HCT116 (cell line): Measurements from ENCODE around the gene PANK4. TPM values are rescaled to one million over a fixed set of nuclear protein-coding genes. Genes with fewer than 3 reads are reported as not detected.

ENCODE experiments used
- ATAC-seq: fragments of 200-7000 bp; cut with Tn5 transposase; 2 replicates; pipeline ENCODE4 v1.9.1; 2020; ENCODE audit warnings: mild to moderate bottlenecking, moderate library complexity
- BruUV-seq: library from RNA; stranded (reverse); fragments of 400-500 nt; replicated peaks from 2 replicates; lab custom pipeline; 2021; lab: Mats Ljungman, UMichigan
- CTCF ChIA-PET: fragments of 300-600 bp; sonication (Branson Sonifier 250); formaldehyde crosslinking; loops from one replicate; lab custom pipeline; 2021; ENCODE audit warnings: antibody characterized with exemption; lab: Charles Lee
- POLR2A ChIA-PET: fragments of 300-600, 350-600 bp; sonication (Branson Sonifier 250); formaldehyde crosslinking; loops from one replicate; lab custom pipeline; 2021; ENCODE audit warnings: antibody characterized with exemption; lab: Charles Lee
- RAD21 ChIA-PET, 2 experiments: fragments of 300-600 bp; sonication (Branson Sonifier 250); formaldehyde crosslinking; loops; one replicate each; lab custom pipeline; 2023; ENCODE audit warnings: low total read pairs in 2 of 2; ENCODE audit not compliant: uncharacterized antibody in 2 of 2, unreplicated experiment in 2 of 2, low non-redundant PET in 1 of 2; lab: Charles Lee
- DNase-seq: peaks from one replicate; pipeline ENCODE4 v3.0.0-alpha.2; 2010; ENCODE audit warnings: low read depth, low spot score
- H2AFZ ChIP-seq: fragments of 200-600 bp; shearing (Covaris generic), sonication (generic); 2 replicates; pipeline ENCODE4 v1.6.1; 2017; ENCODE audit warnings: low read depth, mixed run types, mixed read lengths, antibody characterized with exemption, low read length; ENCODE audit not compliant: poor library complexity, severe bottlenecking
- H3K27ac ChIP-seq: 2 replicates; pipeline ENCODE4 v1.5.1; 2012; ENCODE audit warnings: low read depth, low read length
- H3K27me3 ChIP-seq: fragments of 200-600 bp; sonication (generic); 2 replicates; pipeline ENCODE4 v1.6.1; 2016; ENCODE audit warnings: mixed run types, low read length, mixed read lengths; ENCODE audit not compliant: insufficient read depth
- H3K36me3 ChIP-seq, 2 experiments: fragments of 200-500 bp in 1 of 2; fragments of 200-600 bp in 1 of 2; sonication (Bioruptor generic) in 1 of 2; sonication (generic) in 1 of 2; 2 replicates each; pipeline versions ENCODE4 v1.5.1 to v1.6.1; 2014 to 2016; ENCODE audit warnings: low read length in 2 of 2, inconsistent platforms in 1 of 2, mixed read lengths in 1 of 2, mixed run types in 1 of 2; ENCODE audit not compliant: insufficient read depth in 2 of 2, control insufficient read depth in 1 of 2
- H3K4me1 ChIP-seq, 2 experiments: fragments of 200-600 bp in 1 of 2; sonication (generic) in 1 of 2; 2 replicates each; pipeline versions ENCODE4 v1.5.1 to v1.6.1; 2012 to 2017; ENCODE audit warnings: low read length in 2 of 2, inconsistent platforms in 1 of 2, mild to moderate bottlenecking in 1 of 2, mixed read lengths in 1 of 2, mixed run types in 1 of 2, moderate library complexity in 1 of 2; ENCODE audit not compliant: insufficient read depth in 2 of 2, control insufficient read depth in 1 of 2
- H3K4me2 ChIP-seq: fragments of 200-600 bp; sonication (generic); 2 replicates; pipeline ENCODE4 v1.6.1; 2017; ENCODE audit warnings: mixed run types, low read length, mixed read lengths
- H3K4me3 ChIP-seq, 2 experiments: fragments of 200-600 bp in 1 of 2; sonication (generic) in 1 of 2; replicated peaks in 1 of 2; 2 replicates each; pipeline ENCODE4 v1.5.1; 2011 to 2016; ENCODE audit warnings: low read length in 2 of 2, control low read depth in 1 of 2, low read depth in 1 of 2, mild to moderate bottlenecking in 1 of 2, mixed read lengths in 1 of 2, mixed run types in 1 of 2
- H3K79me2 ChIP-seq: fragments of 200-600 bp; sonication (generic); 2 replicates; pipeline ENCODE4 v1.6.1; 2017; ENCODE audit warnings: mild to moderate bottlenecking, mixed run types, low read length, moderate library complexity, mixed read lengths; ENCODE audit not compliant: insufficient read depth
- H3K9ac ChIP-seq: fragments of 200-600 bp; sonication (generic); 2 replicates; pipeline ENCODE4 v1.6.1; 2016; ENCODE audit warnings: low read length, mixed read lengths
- H3K9me2 ChIP-seq: fragments of 200-600 bp; sonication (generic), shearing (Covaris generic); 2 replicates; pipeline ENCODE4 v1.6.1; 2017; ENCODE audit warnings: mixed run types, mild to moderate bottlenecking, moderate library complexity; ENCODE audit not compliant: insufficient read depth
- H3K9me3 ChIP-seq, 2 experiments: fragments of 200-500 bp in 1 of 2; fragments of 200-600 bp in 1 of 2; sonication (Bioruptor generic) in 1 of 2; sonication (generic) in 1 of 2; 2 replicates each; pipeline ENCODE4 v1.6.1; 2014 to 2017; ENCODE audit warnings: low read length in 2 of 2, mixed read lengths in 2 of 2, inconsistent platforms in 1 of 2, low read depth in 1 of 2, mild to moderate bottlenecking in 1 of 2, mixed run types in 1 of 2, moderate library complexity in 1 of 2; ENCODE audit not compliant: control insufficient read depth in 1 of 2, insufficient read depth in 1 of 2
- H4K20me1 ChIP-seq: fragments of 200-600 bp; sonication (generic), shearing (Covaris generic); 2 replicates; pipeline ENCODE4 v1.6.1; 2017; ENCODE audit warnings: mixed run types, mild to moderate bottlenecking, moderate library complexity; ENCODE audit not compliant: insufficient read depth
- ELF1 ChIP-seq: IDR thresholded peaks from 2 replicates; pipeline ENCODE4 v1.6.1; 2012; ENCODE audit warnings: low read depth, borderline replicate concordance
- FOSL1 ChIP-seq: IDR thresholded peaks from 2 replicates; pipeline ENCODE4 v1.6.1; 2012; ENCODE audit warnings: low read depth
- JUND ChIP-seq: IDR thresholded peaks from 2 replicates; pipeline ENCODE4 v1.6.1; 2012
- POLR2A ChIP-seq: IDR thresholded peaks from 2 replicates; pipeline ENCODE4 v1.7.0; 2011; ENCODE audit warnings: borderline replicate concordance; ENCODE audit not compliant: insufficient read depth, insufficient read length; ENCODE audit errors: extremely low read depth
- POLR2AphosphoS5 ChIP-seq: IDR thresholded peaks from 2 replicates; pipeline ENCODE4 v1.6.1; 2011; ENCODE audit warnings: mild to moderate bottlenecking, low read depth, low read length, moderate library complexity
- RAD21 ChIP-seq: IDR thresholded peaks from 2 replicates; pipeline ENCODE4 v1.6.1; 2012; ENCODE audit warnings: low read depth, mild to moderate bottlenecking
- SIN3A ChIP-seq: IDR thresholded peaks from 2 replicates; pipeline ENCODE4 v1.6.1; 2012; ENCODE audit warnings: low read depth
- SP1 ChIP-seq: IDR thresholded peaks from 2 replicates; pipeline ENCODE4 v1.6.1; 2012; ENCODE audit warnings: low read depth
- YY1 ChIP-seq: IDR thresholded peaks from 2 replicates; pipeline ENCODE4 v1.6.1; 2011; ENCODE audit warnings: low read length, low read depth, moderate library complexity, mild to moderate bottlenecking; ENCODE audit not compliant: insufficient replicate concordance; ENCODE audit errors: extremely low read depth
- ZBTB33 ChIP-seq: IDR thresholded peaks from 2 replicates; pipeline ENCODE4 v1.6.1; 2011; ENCODE audit warnings: mild to moderate bottlenecking, low read length, moderate library complexity; ENCODE audit not compliant: insufficient replicate concordance; ENCODE audit errors: extremely low read depth
- intact Hi-C: fragments of 100-400 bp; cut with micrococcal nuclease; formaldehyde crosslinking; loops from 2 replicates; pipeline ENCODE4 v1.10.0; 2022
- total RNA-seq: library from RNA; stranded (reverse); gene quantifications from one replicate; pipeline ENCODE4 v1.2.1, GENCODE V29; 2021; ENCODE audit not compliant: unreplicated experiment
- TF ChIP-seq, protein P1 (sequence below): IDR thresholded peaks from 2 replicates; pipeline ENCODE4 v1.6.1; 2012

The PANK4 gene
- total RNA-seq, 1 experiment from 2014 or later = 38.5 TPM

GRCh38 chr1:2504949-2505272 lies 21.5 kb downstream of the PANK4 start:
- POLR2A ChIA-PET = no interaction called here
- no peak for DNase-seq
- H3K36me3 ChIP-seq = peaks cover 0 to 6% of the 10 kb centered on the region in 2 experiments; a peak in 2 of 4 replicates

More at GRCh38 chr1:2504949-2505272, 21.5 kb downstream of the PANK4 start:
- H3K79me2 ChIP-seq = no peaks in the 10 kb centered on the region
- H3K4me3 ChIP-seq = no peak overlapping the region
- CTCF ChIA-PET = no interaction called here
- intact Hi-C loops = no loop called here
- RAD21 ChIA-PET = no interaction called here
- H4K20me1 ChIP-seq = no peaks in the 10 kb centered on the region
- no peak overlapping the region for H3K4me2 ChIP-seq
- no peak overlapping the region for H2AFZ ChIP-seq
- no peak overlapping the region for H3K9ac ChIP-seq
- no TSS peak for BruUV-seq
- no peaks in the 10 kb centered on the region for H3K9me2 ChIP-seq
- TF ChIP-seq SP1 = no peak
- no peak for TF ChIP-seq POLR2AphosphoS5
- TF ChIP-seq POLR2A = no peak
- no peak for TF ChIP-seq JUND
- no peak for TF ChIP-seq FOSL1
- TF ChIP-seq ELF1 = no peak
- TF ChIP-seq ZBTB33 = no peak
- TF ChIP-seq YY1 = no peak
- TF ChIP-seq, protein P1, sequence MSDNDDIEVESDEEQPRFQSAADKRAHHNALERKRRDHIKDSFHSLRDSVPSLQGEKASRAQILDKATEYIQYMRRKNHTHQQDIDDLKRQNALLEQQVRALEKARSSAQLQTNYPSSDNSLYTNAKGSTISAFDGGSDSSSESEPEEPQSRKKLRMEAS = no peak
- no peak for TF ChIP-seq RAD21
- TF ChIP-seq SIN3A = no peak
- H3K9me3 ChIP-seq = no peaks in the 10 kb centered on the region
- no peaks in the 10 kb centered on the region for H3K27me3 ChIP-seq
- no peak overlapping the region for H3K27ac ChIP-seq
- no peak for ATAC-seq
- H3K4me1 ChIP-seq = no peaks in the 10 kb centered on the region
